ENCODE measurements around the gene RSPH3. TPM values are rescaled to one million over a fixed set of nuclear protein-coding genes. Genes with fewer than 3 reads are reported as not detected.

RSPH3 gene
- total RNA-seq, 2 experiments from 2014 or later: 6.5 to 9.3 TPM

DNA sequence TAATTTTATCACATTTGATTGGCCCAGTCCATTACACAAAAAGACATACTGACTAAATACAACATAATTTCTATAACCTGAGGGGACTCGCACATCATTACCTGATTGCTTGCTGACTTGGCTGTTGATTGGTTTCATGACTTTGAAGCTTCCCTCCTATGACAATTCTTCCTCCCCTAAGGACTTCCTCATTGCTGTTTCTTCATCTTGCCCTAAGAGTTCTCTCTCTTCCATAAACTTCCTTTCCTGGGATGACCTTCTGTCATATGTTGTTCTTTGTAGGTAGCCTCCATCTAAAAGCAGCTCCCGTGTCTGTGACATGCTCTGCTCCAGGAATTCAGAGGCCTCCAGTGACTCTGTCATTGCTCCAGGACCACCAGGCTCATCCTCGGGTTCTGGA, 22.6 kb downstream of the RSPH3 start:
- no peak for ATAC-seq
- POLR2A ChIA-PET: no interaction called here

DNA sequence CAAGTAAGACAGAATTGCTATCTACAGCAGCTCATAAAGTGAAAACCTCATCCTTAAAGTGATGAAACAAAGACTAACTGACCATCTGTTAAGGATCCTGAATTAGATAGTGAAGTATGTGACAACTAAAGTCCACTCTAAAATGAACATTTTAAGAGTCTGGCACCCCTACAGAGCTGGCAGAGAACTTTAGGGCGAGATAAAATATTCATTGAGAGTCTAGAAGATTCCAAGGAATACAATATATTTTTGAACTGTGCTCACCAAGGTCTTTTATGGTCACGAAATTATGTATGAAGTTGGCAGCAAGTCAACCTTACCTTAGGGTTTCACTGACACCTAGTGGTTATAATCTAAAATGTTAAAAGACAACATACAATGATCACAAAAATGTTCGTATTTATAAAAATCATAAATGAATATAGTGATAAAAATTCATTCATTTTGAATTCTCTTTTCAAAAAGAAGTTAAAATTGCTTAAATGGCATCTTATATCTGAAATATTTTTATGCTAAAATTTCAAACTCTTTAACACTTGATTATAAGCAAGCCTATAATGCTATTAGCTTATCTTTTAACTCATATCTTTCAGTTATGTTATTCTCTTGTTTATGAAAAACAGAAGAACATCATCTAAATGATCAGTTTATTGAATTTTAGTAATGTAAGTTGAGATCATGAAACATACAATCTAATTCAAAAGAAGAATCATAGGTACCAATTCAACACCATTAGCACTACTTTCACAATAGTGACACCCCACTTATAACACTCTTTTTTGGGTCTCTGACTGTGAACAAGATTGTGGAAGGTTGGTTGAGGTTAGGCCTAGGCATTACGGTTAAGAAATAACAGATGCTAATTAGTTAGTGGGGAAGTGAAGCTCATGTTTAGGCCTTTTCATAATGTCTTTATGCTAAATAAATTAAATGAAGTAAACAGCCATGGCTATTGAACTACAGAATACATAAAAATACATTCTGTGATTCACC, 27.5 kb downstream of the RSPH3 start:
- no peak for DNase-seq
- intact Hi-C loops (cut with DNase I, micrococcal nuclease): loop anchor here (1.0 to 5.0 kb wide), 6 partner anchors 179 to 750 kb away; no protein-coding TSS in a partner anchor

More for the DNA sequence above, 22.6 kb downstream of the RSPH3 start:
- H3K9me3 Mint-ChIP-seq (ENCODE audit: low read depth): no peaks in the 10 kb centered on the region
- no peak overlapping the region for H3K4me3 Mint-ChIP-seq
- DNase-seq: no peak
- no peaks in the 10 kb centered on the region for H3K27me3 Mint-ChIP-seq
- H3K4me1 Mint-ChIP-seq: no peaks in the 10 kb centered on the region
- H3K27ac Mint-ChIP-seq: no peak overlapping the region
- intact Hi-C loops (cut with DNase I, micrococcal nuclease): no loop called here
- CTCF ChIA-PET: interaction anchor here (0.6 to 1.9 kb wide), 5 partner anchors 9 to 657 kb away, joined by 3 to 6 read pairs (median 3); no protein-coding TSS in a partner anchor
- H3K36me3 Mint-ChIP-seq (ENCODE audit: low read depth): no peaks in the 10 kb centered on the region

DNA sequence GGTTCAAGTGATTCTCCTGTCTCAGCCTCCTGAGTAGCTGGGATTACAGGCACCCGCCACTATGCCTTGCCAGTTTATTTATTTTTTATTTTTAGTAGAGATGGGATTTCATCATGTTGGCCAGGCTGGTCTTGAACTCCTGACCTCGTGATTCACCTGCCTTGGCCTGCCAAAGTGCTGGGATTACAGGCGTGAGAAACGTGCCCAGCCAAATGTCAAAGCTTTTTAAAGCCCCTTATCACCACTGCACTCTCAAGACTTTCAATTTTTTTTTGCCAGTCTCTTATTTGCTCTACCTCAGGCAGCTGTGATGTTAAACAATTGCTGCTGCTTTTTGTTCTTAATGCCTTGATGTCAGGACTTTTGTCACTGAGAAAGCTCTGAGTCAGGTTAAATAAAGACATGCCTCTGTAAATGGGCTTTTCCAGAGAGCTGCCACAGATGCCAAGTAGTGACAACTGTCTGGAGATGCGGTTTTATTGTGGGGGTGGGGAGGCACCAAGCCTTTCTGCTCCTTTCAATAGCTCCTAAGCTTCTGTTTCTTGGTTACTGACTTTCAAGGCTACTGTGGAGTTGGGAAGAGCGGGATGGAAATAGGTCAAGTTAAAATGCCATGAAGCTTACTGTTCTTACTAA, 29.2 kb downstream of the RSPH3 start:
- Mint-ChIP-seq H3K4me3 (no peak overlapping the region), H3K27ac (no peak overlapping the region), H3K9me3 (ENCODE audit: low read depth) (peaks cover 19% of the 10 kb centered on the region), H3K27me3 (no peaks in the 10 kb centered on the region), H3K36me3 (ENCODE audit: low read depth) (peaks cover 13% of the 10 kb centered on the region), H3K4me1 (no peaks in the 10 kb centered on the region)
- no peak for ATAC-seq
- intact Hi-C loops (cut with DNase I, micrococcal nuclease): loop anchor here (5.0 kb wide), 2 partner anchors 203 to 748 kb away; no protein-coding TSS in a partner anchor
- DNase-seq: no peak
- ChIA-PET POLR2A (interaction anchor here (0.6 kb wide), 1 partner anchor 454 kb away, joined by 3 read pairs; no protein-coding TSS in a partner anchor), CTCF (interaction anchor here (0.6 to 4.2 kb wide), 19 partner anchors 9 to 756 kb away, joined by 3 to 27 read pairs (median 4); no protein-coding TSS in a partner anchor)

More for the DNA sequence above, 27.5 kb downstream of the RSPH3 start:
- H3K9me3 Mint-ChIP-seq (ENCODE audit: low read depth): peaks cover 11% of the 10 kb centered on the region
- no peak overlapping the region for H3K4me3 Mint-ChIP-seq
- H3K27me3 Mint-ChIP-seq: no peaks in the 10 kb centered on the region
- H3K36me3 Mint-ChIP-seq (ENCODE audit: low read depth): peaks cover 10% of the 10 kb centered on the region
- no peaks in the 10 kb centered on the region for H3K4me1 Mint-ChIP-seq
- CTCF ChIA-PET: interaction anchor here (0.7 to 4.2 kb wide), 44 partner anchors 10 to 413 kb away, joined by 3 to 27 read pairs (median 4); partner anchors contain the start of gene RSPH3
- no peak overlapping the region for H3K27ac Mint-ChIP-seq
- ATAC-seq: peak; percentile 51
- POLR2A ChIA-PET: no interaction called here

DNA sequence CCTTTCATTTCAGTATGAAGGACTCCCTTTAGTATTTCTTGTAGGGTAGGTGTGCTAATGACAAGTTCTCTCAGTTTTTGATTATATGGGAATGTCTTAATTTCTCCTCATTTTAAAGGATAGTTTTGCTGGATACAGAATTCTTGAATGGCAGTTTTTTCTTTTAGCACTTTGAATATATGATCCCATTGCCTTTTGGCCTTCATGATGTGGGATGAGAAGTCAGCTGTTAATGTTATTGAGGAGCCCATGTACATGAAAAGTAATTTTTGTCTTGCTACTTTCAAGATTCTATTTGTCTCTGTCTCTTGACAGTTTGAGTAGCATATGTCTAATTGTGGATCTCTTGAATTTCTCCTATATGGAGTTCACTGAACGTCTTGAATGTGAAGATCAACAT, 30.9 kb downstream of the RSPH3 start:
- H3K27me3 Mint-ChIP-seq: no peaks in the 10 kb centered on the region
- no peak for DNase-seq
- CTCF ChIA-PET: interaction anchor here (1.5 kb wide), 1 partner anchor 262 kb away, joined by 4 read pairs; no protein-coding TSS in a partner anchor
- peaks cover 13% of the 10 kb centered on the region for H3K36me3 Mint-ChIP-seq (ENCODE audit: low read depth)
- no peak overlapping the region for H3K27ac Mint-ChIP-seq
- H3K4me1 Mint-ChIP-seq: no peaks in the 10 kb centered on the region
- ATAC-seq: no peak
- intact Hi-C loops (cut with DNase I, micrococcal nuclease): no loop called here
- peaks cover 19% of the 10 kb centered on the region for H3K9me3 Mint-ChIP-seq (ENCODE audit: low read depth)
- no peak overlapping the region for H3K4me3 Mint-ChIP-seq
- POLR2A ChIA-PET: no interaction called here

DNA sequence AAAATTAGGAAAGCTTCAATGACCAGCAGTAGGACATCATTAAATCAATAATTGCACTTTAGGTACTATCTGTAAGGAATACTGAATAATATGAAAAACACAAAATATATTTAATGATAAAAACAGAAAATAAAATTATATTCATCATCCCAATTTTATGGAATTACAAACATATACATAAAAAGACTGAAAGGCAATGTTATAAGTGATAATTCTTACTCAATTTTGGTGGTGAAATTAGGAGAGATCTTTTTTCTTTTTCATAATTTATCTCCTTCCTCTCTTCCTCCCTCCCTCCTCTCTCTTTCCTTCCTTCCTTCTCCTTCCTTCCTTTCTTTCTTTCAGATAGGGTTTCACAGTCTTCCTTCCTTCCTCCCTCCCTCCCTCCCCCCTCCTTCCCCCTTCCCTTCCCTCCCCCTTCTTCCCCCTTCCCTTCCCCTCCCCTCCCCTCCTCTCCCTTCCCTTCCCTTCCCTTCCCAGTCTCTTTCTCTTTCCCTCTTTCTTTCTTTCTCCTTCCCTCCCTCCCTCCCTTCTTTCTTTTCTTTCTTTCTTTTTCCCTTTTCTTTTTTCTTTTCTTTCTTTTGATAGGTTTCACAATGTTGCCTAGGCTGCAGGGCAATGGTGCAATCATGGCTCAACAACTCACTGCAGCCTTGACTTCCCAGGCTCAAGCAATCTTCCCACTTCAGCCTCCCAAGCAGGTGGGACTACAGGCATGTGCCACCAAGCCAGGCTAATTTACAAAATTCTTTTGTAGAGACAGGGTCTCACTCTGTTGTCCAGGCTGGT, 36.8 kb downstream of the RSPH3 start:
- DNase-seq (no peak), ATAC-seq (no peak)
- Mint-ChIP-seq H3K4me1 (no peaks in the 10 kb centered on the region), H3K27me3 (no peaks in the 10 kb centered on the region), H3K36me3 (ENCODE audit: low read depth) (peaks cover 6% of the 10 kb centered on the region), H3K4me3 (no peak overlapping the region), H3K9me3 (ENCODE audit: low read depth) (peaks cover 11% of the 10 kb centered on the region), H3K27ac (no peak overlapping the region)
- CTCF ChIA-PET: interaction anchor here (1.2 kb wide), 1 partner anchor 171 kb away, joined by 4 read pairs; no protein-coding TSS in a partner anchor
- intact Hi-C loops (cut with DNase I, micrococcal nuclease): no loop called here
- POLR2A ChIA-PET: no interaction called here

DNA sequence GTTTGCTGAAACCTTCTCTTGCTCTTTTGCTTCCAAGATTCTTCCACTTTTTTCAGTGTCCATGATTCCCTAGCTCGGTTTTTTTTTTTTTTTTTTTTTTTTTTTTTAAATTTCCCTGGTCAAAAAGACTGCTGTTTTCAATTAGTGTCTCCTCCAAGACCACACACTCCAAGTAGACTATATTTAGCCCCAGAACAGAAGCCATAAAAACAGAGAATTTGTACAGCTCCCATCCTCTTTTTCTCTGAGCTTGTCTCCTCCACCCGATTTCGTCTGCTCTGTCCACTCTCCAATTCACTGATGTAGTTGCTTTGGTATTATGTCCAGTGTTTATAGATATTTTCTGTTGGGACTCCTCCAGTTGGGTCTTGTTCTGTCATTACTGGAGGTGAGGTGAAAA, 37.6 kb downstream of the RSPH3 start:
- ChIA-PET POLR2A (no interaction called here), CTCF (interaction anchor here (0.9 to 1.7 kb wide), 3 partner anchors 11 to 172 kb away, joined by 4 to 11 read pairs (median 6); no protein-coding TSS in a partner anchor)
- intact Hi-C loops (cut with DNase I, micrococcal nuclease): no loop called here
- Mint-ChIP-seq H3K27ac (no peak overlapping the region), H3K36me3 (ENCODE audit: low read depth) (peaks cover 3% of the 10 kb centered on the region), H3K27me3 (no peaks in the 10 kb centered on the region), H3K4me3 (no peak overlapping the region), H3K4me1 (no peaks in the 10 kb centered on the region), H3K9me3 (ENCODE audit: low read depth) (peaks cover 7% of the 10 kb centered on the region)
- ATAC-seq (no peak), DNase-seq (no peak)

DNA sequence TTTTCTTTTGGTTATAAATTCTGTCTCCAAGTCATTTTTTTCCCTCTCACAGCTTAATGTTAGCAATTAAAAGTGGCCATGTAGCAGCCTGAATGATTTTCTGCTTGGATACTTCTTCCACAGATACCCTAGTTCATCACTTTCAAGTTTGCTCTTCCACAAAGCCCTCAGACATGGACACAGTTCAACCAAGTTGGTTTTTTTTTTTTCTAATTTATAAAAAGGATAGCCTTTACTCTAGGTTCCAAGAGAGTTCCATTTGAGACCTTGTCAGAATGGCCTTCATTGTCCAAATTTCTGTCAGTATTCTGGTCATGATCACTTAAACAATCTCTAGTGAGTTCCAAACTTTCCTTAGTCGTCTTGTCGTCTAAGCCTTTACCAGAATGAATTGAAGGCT, 40.0 kb downstream of the RSPH3 start:
- H3K27ac Mint-ChIP-seq: no peak overlapping the region
- intact Hi-C loops (cut with DNase I, micrococcal nuclease): no loop called here
- peaks cover 6% of the 10 kb centered on the region for H3K4me1 Mint-ChIP-seq
- no peaks in the 10 kb centered on the region for H3K9me3 Mint-ChIP-seq (ENCODE audit: low read depth)
- ATAC-seq (no peak), DNase-seq (no peak)
- POLR2A ChIA-PET: no interaction called here
- CTCF ChIA-PET: interaction anchor here (0.6 to 2.8 kb wide), 6 partner anchors 10 to 951 kb away, joined by 3 to 9 read pairs (median 4); no protein-coding TSS in a partner anchor
- H3K36me3 Mint-ChIP-seq (ENCODE audit: low read depth): peaks cover 2% of the 10 kb centered on the region
- H3K27me3 Mint-ChIP-seq: no peaks in the 10 kb centered on the region
- H3K4me3 Mint-ChIP-seq: no peak overlapping the region

DNA sequence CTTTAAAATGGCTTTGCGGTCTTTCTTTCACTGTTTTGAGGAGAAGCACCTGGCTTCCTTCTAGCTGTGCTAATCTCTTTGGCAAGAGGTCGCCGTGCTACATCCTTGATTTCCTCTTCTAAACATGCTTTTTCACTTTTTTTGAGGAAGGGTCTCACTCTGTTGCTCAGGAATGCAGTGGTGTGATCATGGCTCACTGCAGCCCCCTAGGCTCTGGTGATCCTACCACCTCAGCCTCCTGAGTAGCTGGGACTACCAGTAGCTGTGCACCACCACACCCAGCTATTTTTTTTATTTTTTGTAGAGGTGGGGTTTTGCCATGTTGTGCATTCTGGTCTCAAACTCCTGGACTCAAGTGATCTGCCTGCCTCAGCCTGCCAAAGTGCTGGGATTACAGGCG, 40.5 kb downstream of the RSPH3 start:
- Mint-ChIP-seq H3K27me3 (no peaks in the 10 kb centered on the region), H3K4me3 (no peak overlapping the region), H3K27ac (no peak overlapping the region), H3K36me3 (ENCODE audit: low read depth) (peaks cover 2% of the 10 kb centered on the region), H3K4me1 (peaks cover 8% of the 10 kb centered on the region), H3K9me3 (ENCODE audit: low read depth) (no peaks in the 10 kb centered on the region)
- POLR2A ChIA-PET: no interaction called here
- no peak for ATAC-seq
- intact Hi-C loops (cut with DNase I, micrococcal nuclease): loop anchor here in 1 of 2 experiments (5.0 kb wide), 1 partner anchor 92 kb away; no protein-coding TSS in a partner anchor
- CTCF ChIA-PET: interaction anchor here (0.6 to 2.8 kb wide), 9 partner anchors 10 to 952 kb away, joined by 3 to 9 read pairs (median 4); no protein-coding TSS in a partner anchor
- no peak for DNase-seq

DNA sequence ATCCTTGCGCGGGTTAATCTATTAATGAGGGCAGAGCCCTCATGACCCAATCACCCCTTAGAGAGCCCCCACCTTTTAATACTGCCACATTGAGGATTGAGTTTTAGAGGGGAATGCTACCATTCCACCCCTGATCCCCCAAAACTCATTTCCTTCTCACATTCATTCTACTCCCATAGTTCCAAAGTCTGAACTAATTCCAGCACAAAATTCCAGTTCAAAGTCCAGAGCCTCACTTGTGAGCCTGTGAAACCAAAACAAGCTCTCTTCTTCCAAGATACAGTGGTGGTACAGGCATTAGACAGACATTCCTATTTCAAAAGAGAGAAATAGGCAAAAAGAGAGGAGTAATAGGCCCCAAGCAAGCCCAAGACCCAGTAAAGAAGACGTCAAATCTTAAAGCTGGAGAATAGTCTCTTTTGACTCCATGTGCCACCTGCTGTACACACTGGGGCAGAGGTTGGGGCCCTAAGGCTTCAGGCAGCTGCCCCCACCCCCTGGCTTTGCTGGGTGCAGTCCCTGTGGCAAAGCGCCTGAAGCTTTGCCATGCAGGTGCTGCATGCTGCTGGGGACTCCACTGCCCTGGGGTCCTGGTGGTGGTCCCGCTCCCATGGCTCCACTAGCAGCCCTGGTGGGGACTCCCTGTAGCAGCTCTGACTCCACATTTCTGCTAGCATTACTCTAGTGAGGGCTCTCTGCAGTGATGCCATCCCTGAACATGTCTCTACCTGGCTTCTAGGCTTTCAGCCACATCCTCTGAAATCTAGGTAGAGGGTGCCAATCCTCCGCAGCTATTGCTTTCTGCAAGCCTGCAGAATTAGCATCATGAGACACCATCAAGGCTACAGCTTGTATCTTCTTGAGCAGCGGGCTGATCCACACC, 41.3 kb downstream of the RSPH3 start:
- Mint-ChIP-seq H3K36me3 (ENCODE audit: low read depth) (peaks cover 2% of the 10 kb centered on the region), H3K27me3 (no peaks in the 10 kb centered on the region), H3K27ac (no peak overlapping the region), H3K9me3 (ENCODE audit: low read depth) (no peaks in the 10 kb centered on the region), H3K4me1 (peaks cover 8% of the 10 kb centered on the region), H3K4me3 (no peak overlapping the region)
- DNase-seq: peak; percentile 40
- ATAC-seq: peak; percentile 44
- POLR2A ChIA-PET: no interaction called here
- CTCF ChIA-PET: interaction anchor here (0.6 to 2.8 kb wide), 8 partner anchors 9 to 783 kb away, joined by 3 to 9 read pairs (median 4); no protein-coding TSS in a partner anchor
- intact Hi-C loops (cut with DNase I, micrococcal nuclease): loop anchor here in 1 of 2 experiments (5.0 kb wide), 1 partner anchor 91 kb away; no protein-coding TSS in a partner anchor

DNA sequence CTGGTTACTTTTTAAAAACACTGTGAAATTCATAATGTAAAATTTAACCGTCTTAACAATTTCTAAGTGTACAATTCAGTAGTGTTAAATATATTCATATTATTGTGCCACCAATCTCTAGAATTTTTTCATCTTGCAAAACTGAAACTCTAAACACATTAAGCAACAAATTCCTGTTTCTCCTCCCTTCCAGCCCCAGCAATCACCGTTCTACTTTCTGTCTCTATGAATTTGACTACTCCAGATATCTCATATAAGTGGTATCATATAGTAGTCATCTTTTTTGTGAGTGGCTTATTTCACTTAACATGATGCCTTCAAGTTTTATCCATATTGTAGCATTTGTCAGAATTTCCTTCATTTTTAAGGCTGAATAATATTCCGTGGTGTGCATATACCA, 44.7 kb downstream of the RSPH3 start:
- intact Hi-C loops (cut with DNase I, micrococcal nuclease): loop anchor here in 1 of 2 experiments (5.0 kb wide), 1 partner anchor 88 kb away; no protein-coding TSS in a partner anchor

More for the DNA sequence above, 44.7 kb downstream of the RSPH3 start:
- no peak overlapping the region for H3K27ac Mint-ChIP-seq
- no peak overlapping the region for H3K4me3 Mint-ChIP-seq
- peaks cover 8% of the 10 kb centered on the region for H3K4me1 Mint-ChIP-seq
- DNase-seq: peak; percentile 13
- CTCF ChIA-PET: interaction anchor here (1.7 kb wide), 1 partner anchor 17 kb away, joined by 5 read pairs; no protein-coding TSS in a partner anchor
- H3K9me3 Mint-ChIP-seq (ENCODE audit: low read depth): peaks cover 6% of the 10 kb centered on the region
- H3K36me3 Mint-ChIP-seq (ENCODE audit: low read depth): peaks cover 2% of the 10 kb centered on the region
- peak; percentile 63 for ATAC-seq
- POLR2A ChIA-PET: no interaction called here
- no peaks in the 10 kb centered on the region for H3K27me3 Mint-ChIP-seq

Data from activated CD4-positive, alpha-beta T cell treated with anti-CD3 and anti-CD28 coated beads for 36 hours (primary cell).